GM12891 (cell line): Measurements from ENCODE around the gene BLTP1.

Experiments
- DNase-seq: peaks from one replicate; pipeline ENCODE4 v3.0.0; 2011; ENCODE audit warnings: low spot score; ENCODE audit not compliant: insufficient read length
- FAIRE-seq: peaks from 2 replicates; lab custom pipeline; 2011; peaks lifted over from hg19 to GRCh38; lab: Jason Lieb, UNC
- PAX5 ChIP-seq: IDR thresholded peaks from 2 replicates; pipeline ENCODE4 v1.6.1; 2011; ENCODE audit warnings: low read length, moderate library complexity, mild to moderate bottlenecking; ENCODE audit not compliant: insufficient read depth, severe bottlenecking
- POLR2A ChIP-seq: IDR thresholded peaks from 2 replicates; pipeline ENCODE4 v1.6.1; 2011; ENCODE audit warnings: low read depth, low read length, control low read depth
- POLR2AphosphoS5 ChIP-seq: IDR thresholded peaks from 2 replicates; pipeline ENCODE4 v1.6.1; 2011; ENCODE audit warnings: low read depth, low read length, control low read depth
- POU2F2 ChIP-seq: IDR thresholded peaks from 2 replicates; pipeline ENCODE4 v1.6.1; 2011; ENCODE audit warnings: low read depth, mild to moderate bottlenecking, control low read depth, low read length, moderate library complexity
- SPI1 ChIP-seq: IDR thresholded peaks from 2 replicates; pipeline ENCODE4 v1.6.1; 2011; ENCODE audit warnings: low read depth, low read length, control low read depth
- TAF1 ChIP-seq: IDR thresholded peaks from 2 replicates; pipeline ENCODE4 v1.6.1; 2011; ENCODE audit warnings: low read depth, low read length, control low read depth

The BLTP1 gene

DNA sequence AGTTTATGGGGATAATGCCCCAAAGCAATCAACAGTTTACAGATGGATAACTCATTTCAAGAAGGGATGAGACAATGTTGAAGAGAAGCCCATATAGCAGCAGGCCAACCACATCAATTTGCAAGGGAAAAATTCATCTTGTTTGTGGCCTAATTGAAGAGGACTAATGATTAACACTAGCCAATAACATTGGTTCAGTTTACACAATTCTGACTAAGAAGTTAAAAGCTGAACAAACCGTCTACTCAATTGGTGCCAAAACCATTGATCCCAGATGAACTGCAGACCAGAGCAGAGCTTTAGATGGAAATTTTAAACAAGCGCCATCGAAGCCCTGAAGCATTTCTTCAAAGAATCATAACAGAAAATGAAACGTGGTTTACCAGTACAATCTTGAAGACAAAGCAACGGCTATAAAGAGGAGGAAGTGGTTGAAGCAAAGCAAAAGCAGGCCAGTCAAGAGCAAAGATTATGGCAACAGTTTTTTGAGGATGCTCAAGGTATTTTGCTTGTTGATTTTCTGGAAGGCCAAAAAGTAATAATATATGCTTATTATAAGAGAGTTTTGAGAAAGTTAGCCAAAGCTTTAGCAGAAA lies 20.5 kb upstream of the BLTP1 start:
- TF ChIP-seq TAF1 (no peak), POLR2AphosphoS5 (no peak), POLR2A (no peak), PAX5 (no peak), SPI1 (peak; percentile 46), POU2F2 (no peak)
- no peak for FAIRE-seq
- DNase-seq: no peak

- no peak for FAIRE-seq
- TF ChIP-seq POLR2A (no peak), POLR2AphosphoS5 (no peak), POU2F2 (no peak), TAF1 (no peak), PAX5 (no peak), SPI1 (no peak)
- DNase-seq: no peak
These were observed 19.2 kb upstream of the BLTP1 start for GRCh38 chr4:122132891-122133290.

GRCh38 chr4:122139139-122139538 lies 13.0 kb upstream of the BLTP1 start:
- FAIRE-seq: no peak
- no peak for DNase-seq
- TF ChIP-seq POLR2A (no peak), PAX5 (no peak), POU2F2 (no peak), POLR2AphosphoS5 (no peak), TAF1 (no peak), SPI1 (no peak)

- no peak for TF ChIP-seq POU2F2
- TF ChIP-seq POLR2A: no peak
- no peak for TF ChIP-seq PAX5
- TF ChIP-seq POLR2AphosphoS5: no peak
- TF ChIP-seq TAF1: no peak
- TF ChIP-seq SPI1: no peak
- FAIRE-seq (no peak), DNase-seq (no peak)
These were observed 11.3 kb upstream of the BLTP1 start for GRCh38 chr4:122140834-122141233.

- DNase-seq: no peak
- no peak for FAIRE-seq
- TF ChIP-seq PAX5 (no peak), TAF1 (no peak), SPI1 (no peak), POLR2A (no peak), POLR2AphosphoS5 (no peak)
These were observed 9.4 kb upstream of the BLTP1 start for GRCh38 chr4:122142687-122143086.

DNA sequence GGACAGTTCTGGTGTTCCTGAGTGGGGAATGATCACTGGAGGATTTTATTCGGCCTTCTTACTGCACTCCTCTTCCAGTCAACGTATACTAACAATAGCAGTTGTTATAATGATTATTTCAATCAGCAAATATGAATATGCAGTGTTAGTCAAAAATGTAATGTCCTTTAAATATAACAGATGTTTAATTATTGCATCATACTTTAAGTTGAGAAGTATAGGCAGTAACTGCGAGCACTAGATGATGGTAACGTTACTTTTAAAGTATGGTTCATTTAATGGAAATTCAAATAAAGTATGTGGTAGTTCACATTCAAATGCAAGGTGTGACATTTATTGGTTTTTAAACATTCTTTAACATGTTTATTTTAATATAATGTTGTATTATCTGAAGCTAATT lies 5.5 kb upstream of the BLTP1 start:
- FAIRE-seq: no peak
- TF ChIP-seq SPI1 (no peak), PAX5 (no peak), POLR2AphosphoS5 (no peak), POLR2A (no peak), POU2F2 (no peak), TAF1 (no peak)
- DNase-seq: no peak

DNA sequence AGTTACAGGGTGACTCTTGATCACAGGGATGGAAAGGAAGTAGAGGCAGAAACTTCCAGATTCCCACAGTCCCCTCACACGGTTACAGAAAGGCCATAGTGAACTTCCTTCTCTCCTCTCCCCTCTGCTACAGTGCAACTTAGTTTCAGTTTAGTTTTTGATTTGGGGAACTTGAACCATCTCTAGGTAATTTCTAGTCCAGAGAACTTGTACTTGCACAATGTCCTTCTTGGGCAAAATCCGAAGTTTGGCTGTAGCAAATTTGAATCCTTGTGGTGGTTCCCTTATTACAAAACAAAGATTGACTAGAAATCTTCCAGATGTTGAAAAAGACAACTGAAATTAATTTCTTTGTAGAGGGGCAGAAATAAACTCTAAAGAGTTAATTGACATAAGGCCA lies 1.2 kb upstream of the BLTP1 start:
- DNase-seq: no peak
- peak; percentile 40 for FAIRE-seq
- TF ChIP-seq SPI1: no peak
- no peak for TF ChIP-seq POU2F2
- no peak for TF ChIP-seq PAX5
- TF ChIP-seq TAF1: no peak
- TF ChIP-seq POLR2A: no peak
- no peak for TF ChIP-seq POLR2AphosphoS5

DNA sequence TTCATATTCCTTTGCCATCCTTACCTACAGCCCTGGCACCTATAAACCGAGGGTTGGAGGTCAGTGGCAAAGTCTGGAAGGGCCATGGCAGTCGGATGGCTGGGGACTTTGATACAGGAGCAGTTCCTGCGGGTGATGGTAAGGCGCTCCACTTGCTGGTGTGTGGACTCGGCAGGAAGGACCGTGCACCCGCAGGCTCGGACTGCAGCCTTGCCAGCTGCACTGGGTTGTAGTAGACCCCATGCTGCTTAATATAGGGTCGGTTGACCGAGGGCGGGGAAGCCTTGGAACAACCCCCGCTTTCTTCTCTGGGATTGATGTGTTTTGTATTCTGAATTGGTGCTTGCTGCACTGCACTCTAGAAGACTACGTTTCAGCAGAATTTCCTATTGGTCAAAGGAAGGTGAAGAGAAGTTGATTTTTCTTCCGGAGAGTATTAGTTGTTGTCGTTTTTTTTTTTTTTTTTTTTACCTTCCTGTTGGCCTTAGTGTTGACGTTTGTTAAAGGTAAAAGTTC lies 638 bp downstream of the BLTP1 start:
- DNase-seq: peak; percentile 15

DNA sequence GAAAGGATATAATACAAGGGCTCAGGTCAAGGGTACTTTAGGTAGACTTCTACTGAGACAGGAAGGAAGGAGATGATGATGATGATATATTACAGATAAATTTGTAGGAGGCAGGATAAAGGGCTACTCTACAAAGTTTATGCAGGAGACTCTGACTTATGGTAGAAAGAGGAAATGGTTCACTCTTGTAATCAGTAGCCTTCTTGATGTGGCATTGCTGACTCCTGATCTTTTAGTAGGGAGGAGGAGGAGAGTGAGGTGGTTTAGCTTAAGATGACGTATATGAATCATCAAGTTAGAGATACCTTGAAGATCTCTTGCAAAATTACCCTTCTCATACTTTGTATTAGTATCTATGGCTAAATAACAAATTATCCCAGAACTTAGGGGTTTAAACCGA lies 4.7 kb downstream of the BLTP1 start:
- peak; percentile 86 for TF ChIP-seq SPI1
- no peak for TF ChIP-seq POLR2A
- FAIRE-seq: no peak
- no peak for DNase-seq

More for the DNA sequence above, 638 bp downstream of the BLTP1 start:
- FAIRE-seq: peak; percentile 79
- TF ChIP-seq TAF1: no peak
- no peak for TF ChIP-seq SPI1
- TF ChIP-seq PAX5: no peak
- no peak for TF ChIP-seq POLR2AphosphoS5
- TF ChIP-seq POLR2A: no peak
- TF ChIP-seq POU2F2: no peak

DNA sequence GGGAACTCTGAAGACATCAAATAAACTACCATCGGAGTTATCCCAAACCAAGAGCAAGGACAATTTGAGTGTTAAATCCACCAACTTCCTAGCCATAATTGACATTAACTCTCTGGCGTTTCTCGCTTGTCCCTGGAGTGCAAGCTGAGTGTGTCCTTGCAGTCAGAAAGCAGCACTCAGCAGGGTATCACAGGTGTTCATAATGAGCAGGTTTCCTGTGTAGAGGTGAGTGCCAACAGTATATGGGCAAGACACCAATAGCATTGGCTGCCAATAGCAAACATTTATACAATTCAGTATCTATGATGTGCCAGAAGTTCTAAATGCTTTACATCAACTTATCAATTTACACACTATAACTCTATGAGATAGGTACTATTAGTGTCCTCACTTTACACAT lies 11.2 kb downstream of the BLTP1 start:
- FAIRE-seq: peak; percentile 69
- TF ChIP-seq TAF1 (no peak), POU2F2 (no peak), POLR2A (no peak), POLR2AphosphoS5 (no peak)
- DNase-seq: no peak

GRCh38 chr4:122163767-122164166 lies 11.6 kb downstream of the BLTP1 start:
- DNase-seq (no peak), FAIRE-seq (no peak)
- TF ChIP-seq POLR2A: no peak
- TF ChIP-seq POLR2AphosphoS5: no peak
- TF ChIP-seq TAF1: no peak
- TF ChIP-seq SPI1: no peak
- no peak for TF ChIP-seq POU2F2
- no peak for TF ChIP-seq PAX5
